ENCODE results near the gene DUOX1. TPM values are rescaled to one million over a fixed set of nuclear protein-coding genes. Genes with fewer than 3 reads are reported as not detected.
A peak's percentile ranks its signal among the peaks of the same experiment; 100 is the strongest.

The DUOX1 gene
- total RNA-seq, 6 experiments from 2014 or later, result 0.02 to 0.26 (median 0.12) TPM; not detected in 1

GRCh38 chr15:45107941-45108630, 21.7 kb upstream of the DUOX1 start:
- Mint-ChIP-seq H3K27ac (no peak overlapping the region), H3K4me3 (no peak overlapping the region), H3K27me3 (ENCODE audit: insufficient read depth) (peaks cover 47% of the 10 kb centered on the region), H3K36me3 (ENCODE audit: low read depth) (no peaks in the 10 kb centered on the region), H3K4me1 (ENCODE audit: low read depth) (peaks cover 5% of the 10 kb centered on the region; the same call in 1 of the 2 replicates), H3K9me3 (no peaks in the 10 kb centered on the region)
- no peak for DNase-seq
- no peak for TF ChIP-seq CTCF (IDR thresholded peaks at IDR 0.05)

- no peak overlapping the region for H3K27ac Mint-ChIP-seq
- H3K9me3 Mint-ChIP-seq, result no peaks in the 10 kb centered on the region
- no peaks in the 10 kb centered on the region for H3K36me3 Mint-ChIP-seq (ENCODE audit: low read depth)
- peaks cover 55% of the 10 kb centered on the region for H3K27me3 Mint-ChIP-seq (ENCODE audit: insufficient read depth)
- peaks cover 5% of the 10 kb centered on the region; the same call in 1 of the 2 replicates for H3K4me1 Mint-ChIP-seq (ENCODE audit: low read depth)
- no peak overlapping the region for H3K4me3 Mint-ChIP-seq
- peak; percentile 37; the same call in 1 of the 2 replicates for TF ChIP-seq CTCF (IDR thresholded peaks at IDR 0.05)
- DNase-seq, result no peak
These were observed 19.5 kb upstream of the DUOX1 start for GRCh38 chr15:45110256-45110820.

- no peak for TF ChIP-seq CTCF (IDR thresholded peaks at IDR 0.05)
- peaks cover 5% of the 10 kb centered on the region; the same call in 1 of the 2 replicates for H3K4me1 Mint-ChIP-seq (ENCODE audit: low read depth)
- H3K36me3 Mint-ChIP-seq (ENCODE audit: low read depth), result no peaks in the 10 kb centered on the region
- H3K27me3 Mint-ChIP-seq (ENCODE audit: insufficient read depth), result peaks cover 60% of the 10 kb centered on the region
- no peak for DNase-seq
- no peaks in the 10 kb centered on the region for H3K9me3 Mint-ChIP-seq
- H3K27ac Mint-ChIP-seq, result no peak overlapping the region
- H3K4me3 Mint-ChIP-seq, result no peak overlapping the region
These were observed 18.2 kb upstream of the DUOX1 start for GRCh38 chr15:45111390-45112142.

GRCh38 chr15:45112143-45112590, 17.6 kb upstream of the DUOX1 start:
- DNase-seq, result no peak
- H3K27me3 Mint-ChIP-seq (ENCODE audit: insufficient read depth), result peaks cover 63% of the 10 kb centered on the region
- H3K4me1 Mint-ChIP-seq (ENCODE audit: low read depth), result peaks cover 5% of the 10 kb centered on the region; the same call in 1 of the 2 replicates
- no peaks in the 10 kb centered on the region for H3K36me3 Mint-ChIP-seq (ENCODE audit: low read depth)
- no peak overlapping the region for H3K27ac Mint-ChIP-seq
- TF ChIP-seq CTCF (IDR thresholded peaks at IDR 0.05), result no peak
- no peak overlapping the region for H3K4me3 Mint-ChIP-seq
- no peaks in the 10 kb centered on the region for H3K9me3 Mint-ChIP-seq

GRCh38 chr15:45112591-45113379, 17.0 kb upstream of the DUOX1 start:
- no peak for TF ChIP-seq CTCF (IDR thresholded peaks at IDR 0.05)
- no peaks in the 10 kb centered on the region for H3K36me3 Mint-ChIP-seq (ENCODE audit: low read depth)
- H3K27me3 Mint-ChIP-seq (ENCODE audit: insufficient read depth), result peaks cover 69% of the 10 kb centered on the region
- no peak for DNase-seq
- H3K9me3 Mint-ChIP-seq, result no peaks in the 10 kb centered on the region
- H3K27ac Mint-ChIP-seq, result no peak overlapping the region
- H3K4me3 Mint-ChIP-seq, result no peak overlapping the region
- peaks cover 6% of the 10 kb centered on the region for H3K4me1 Mint-ChIP-seq (ENCODE audit: low read depth)

Measured in HFFc6 (cell line).